K562 (cell line): ENCODE measurements around the gene IL18RAP. TPM values are rescaled to one million over a fixed set of nuclear protein-coding genes. Genes with fewer than 3 reads are reported as not detected.
A peak's percentile ranks its signal among the peaks of the same experiment; 100 is the strongest.

Experiments
- BHLHE40 ChIP-seq: IDR thresholded peaks from 2 replicates; pipeline ENCODE4 v1.6.1; 2011; ENCODE audit warnings: low read length, improper control_type of control experiment
- DDX20 ChIP-seq: fragments of 450-650 bp; IDR thresholded peaks from 2 replicates; pipeline ENCODE4 v1.6.1; 2016; ENCODE audit warnings: missing genetic modification characterization, low read depth, mild to moderate bottlenecking, missing compliant biosample characterization, moderate library complexity
- ELF1 ChIP-seq: fragments of 200-800 bp; sonication (Bioruptor generic); IDR thresholded peaks from 2 replicates; pipeline ENCODE4 v1.6.1; 2016; ENCODE audit warnings: missing genetic modification characterization, missing compliant biosample characterization
- GTF2A2 ChIP-seq: IDR thresholded peaks from 2 replicates; pipeline ENCODE4 v1.6.1; 2016; ENCODE audit warnings: mild to moderate bottlenecking, missing genetic modification characterization, missing compliant biosample characterization
- ID3 ChIP-seq, 2 experiments: fragments of 250-450 bp in 1 of 2; fragments of 450-650 bp in 1 of 2; sonication (Bioruptor Pico) in 1 of 2; IDR thresholded peaks; 2 replicates each; pipeline versions ENCODE4 v1.6.1 to v1.8.0; 2016 to 2021; ENCODE audit warnings: mild to moderate bottlenecking in 2 of 2, moderate library complexity in 2 of 2, missing compliant biosample characterization in 1 of 2, missing genetic modification characterization in 1 of 2
- IFI16 ChIP-seq: fragments of 250-450 bp; sonication (Bioruptor Pico); IDR thresholded peaks from 2 replicates; pipeline ENCODE4 v2.1.2; 2022; ENCODE audit warnings: mild to moderate bottlenecking, inconsistent platforms
- KDM4B ChIP-seq, 2 experiments: fragments of 450-650 bp in 1 of 2; sonication (generic) in 1 of 2; IDR thresholded peaks; 2 replicates each; pipeline ENCODE4 v1.6.1; 2016 to 2017; ENCODE audit warnings: borderline replicate concordance in 2 of 2, antibody characterized with exemption in 1 of 2, low read depth in 1 of 2, mild to moderate bottlenecking in 1 of 2
- MEF2D ChIP-seq: conservative IDR thresholded peaks from 2 replicates; pipeline ENCODE4 v1.6.1; 2016; ENCODE audit warnings: low read depth, missing genetic modification characterization, missing compliant biosample characterization
- NFIX ChIP-seq: fragments of 250-450 bp; sonication (Bioruptor Pico); IDR thresholded peaks from 2 replicates; pipeline ENCODE4 v1.4.0; 2020; ENCODE audit warnings: low read depth, mild to moderate bottlenecking, moderate library complexity
- POLR2H ChIP-seq: IDR thresholded peaks from 2 replicates; pipeline ENCODE4 v1.6.1; 2016; ENCODE audit warnings: missing genetic modification characterization, low read depth, mild to moderate bottlenecking, control low read depth, missing compliant biosample characterization, moderate library complexity
- SP2 ChIP-seq: IDR thresholded peaks from 2 replicates; pipeline ENCODE4 v1.6.1; 2011; ENCODE audit warnings: mild to moderate bottlenecking, low read depth, low read length, moderate library complexity; ENCODE audit not compliant: poor library complexity, severe bottlenecking; ENCODE audit errors: extremely low read depth
- TCF3 ChIP-seq: sonication (generic); formaldehyde crosslinking; IDR thresholded peaks from 2 replicates; pipeline ENCODE4 v1.4.0; 2020; ENCODE audit warnings: mild to moderate bottlenecking, missing genetic modification reagents
- ZNF311 ChIP-seq: fragments of 250-450 bp; sonication (Bioruptor Pico); IDR thresholded peaks from 2 replicates; pipeline ENCODE4 v1.4.0; 2020; ENCODE audit warnings: mild to moderate bottlenecking, moderate library complexity
- ZNF644 ChIP-seq: fragments of 200-800 bp; sonication (Bioruptor generic); IDR thresholded peaks from 2 replicates; pipeline ENCODE4 v1.6.1; 2016; ENCODE audit warnings: low read depth, missing genetic modification characterization, missing compliant biosample characterization
- polyA plus RNA-seq, 8 experiments: library from polyadenylated mRNA; depleted of rRNA in 4 of 8; stranded (reverse) in 5 of 8; unstranded in 3 of 8; fragments of >200 nt; fragmentation: Nextera tagmentation in 2 of 8; fragmentation: Illumina TruSeq in 1 of 8; extraction: Ambion mirVana in 2 of 8; extraction: Trizol in 1 of 8; gene quantifications; 2 replicates each; pipeline versions ENCODE4 v1.2.1 to v1.2.3, GENCODE V29; 2011 to 2014; ENCODE audit warnings: inconsistent platforms in 1 of 8, missing spikeins in 1 of 8
- total RNA-seq, 7 experiments: library from RNA; depleted of rRNA in 6 of 7; stranded (reverse); fragments of >200 nt in 6 of 7; fragmentation: Illumina TruSeq in 2 of 7; extraction: Trizol in 2 of 7; gene quantifications; 2 replicates each; pipeline versions ENCODE4 v1.2.1 to v1.2.3, GENCODE V29; 2011 to 2021; ENCODE audit warnings: low replicate concordance in 1 of 7

Gene IL18RAP
- total and polyA plus RNA-seq, 9 of the 15 experiments (the other 6 are each of a cell fraction or from before 2014, with no cell fraction given), result 1.1 to 20.5 (median 5.8) TPM

- TF ChIP-seq TCF3 (CRISPR knock-in tag) (no peak), KDM4B (IDR thresholded peaks at IDR 0.05; ENCODE audit: borderline replicate concordance in 2 of 2, low read depth in 1 of 2) (no peak), IFI16 (CRISPR knock-in tag) (no peak), ID3 (CRISPR knock-in tag; IDR thresholded peaks at IDR 0.05) (no peak), ID3 (tag; IDR thresholded peaks at IDR 0.05) (no peak), BHLHE40 (no peak), NFIX (CRISPR knock-in tag) (no peak), POLR2H (no peak), SP2 (no peak), MEF2D (tag) (no peak), GTF2A2 (peak; percentile 28; the same call in 1 of the 2 replicates), DDX20 (tag) (no peak), ZNF644 (tag) (peak; percentile 12; the same call in 1 of the 2 replicates), ELF1 (tag) (peak; percentile 38; the same call in 1 of the 2 replicates), ZNF311 (CRISPR knock-in tag) (0 out of 2 replicates have a peak, but pooled peaks have one; percentile 7)
These were observed 5.0 kb upstream of the IL18RAP start (continued) for GRCh38 chr2:102417946-102418345.
